Stomach (tissue), 4 donors: ENCODE measurements around the gene COL18A1.

Experiments used
- EP300 ChIP-seq: sonication (generic); formaldehyde crosslinking; IDR thresholded peaks from one replicate; pipeline ENCODE4 v1.6.1; 2017; ENCODE audit warnings: antibody characterized with exemption
- POLR2AphosphoS5 ChIP-seq, 3 donors: sonication (generic); formaldehyde crosslinking; IDR thresholded peaks; one replicate each; pipeline ENCODE4 v1.6.1; 2016; ENCODE audit warnings: antibody characterized with exemption in 3 of 3
- TF ChIP-seq, protein P1 (sequence below), 7 experiments: fragments of 450-650 bp in 4 of 7; fragments of 200-600 bp in 3 of 7; sonication (generic) in 3 of 7; IDR thresholded peaks; one replicate each; pipeline ENCODE4 v1.5.1; 2016 to 2019; ENCODE audit warnings: antibody characterized with exemption in 7 of 7, control low read depth in 2 of 7, mild to moderate bottlenecking in 1 of 7

- TF ChIP-seq EP300 (no peak), POLR2AphosphoS5 (IDR thresholded peaks at IDR 0.05) (no peak)
- TF ChIP-seq, protein P1, sequence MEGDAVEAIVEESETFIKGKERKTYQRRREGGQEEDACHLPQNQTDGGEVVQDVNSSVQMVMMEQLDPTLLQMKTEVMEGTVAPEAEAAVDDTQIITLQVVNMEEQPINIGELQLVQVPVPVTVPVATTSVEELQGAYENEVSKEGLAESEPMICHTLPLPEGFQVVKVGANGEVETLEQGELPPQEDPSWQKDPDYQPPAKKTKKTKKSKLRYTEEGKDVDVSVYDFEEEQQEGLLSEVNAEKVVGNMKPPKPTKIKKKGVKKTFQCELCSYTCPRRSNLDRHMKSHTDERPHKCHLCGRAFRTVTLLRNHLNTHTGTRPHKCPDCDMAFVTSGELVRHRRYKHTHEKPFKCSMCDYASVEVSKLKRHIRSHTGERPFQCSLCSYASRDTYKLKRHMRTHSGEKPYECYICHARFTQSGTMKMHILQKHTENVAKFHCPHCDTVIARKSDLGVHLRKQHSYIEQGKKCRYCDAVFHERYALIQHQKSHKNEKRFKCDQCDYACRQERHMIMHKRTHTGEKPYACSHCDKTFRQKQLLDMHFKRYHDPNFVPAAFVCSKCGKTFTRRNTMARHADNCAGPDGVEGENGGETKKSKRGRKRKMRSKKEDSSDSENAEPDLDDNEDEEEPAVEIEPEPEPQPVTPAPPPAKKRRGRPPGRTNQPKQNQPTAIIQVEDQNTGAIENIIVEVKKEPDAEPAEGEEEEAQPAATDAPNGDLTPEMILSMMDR (IDR thresholded peaks at IDR 0.05): no peak
Measured at GRCh38 chr21:45412491-45412890, 7.5 kb downstream of the COL18A1 start.
